Thyroid gland (tissue), 4 donors: ENCODE measurements around the gene OTOR. TPM values are rescaled to one million over a fixed set of nuclear protein-coding genes. Genes with fewer than 3 reads are reported as not detected.

Experiments used
- DNase-seq, 2 donors: peaks; one replicate each; pipeline ENCODE4 v3.0.0-alpha.2; 2019
- H3K27ac ChIP-seq, 3 donors: fragments of 200-600 bp; sonication (generic); 1 replicate in 2 of 3; 2 replicates in 1 of 3; pipeline ENCODE4 v1.5.1; 2016 to 2019; ENCODE audit warnings: mild to moderate bottlenecking in 1 of 3, moderate library complexity in 1 of 3
- H3K27me3 ChIP-seq: fragments of 200-600 bp; sonication (generic); one replicate; pipeline ENCODE4 v1.5.1; 2019
- H3K36me3 ChIP-seq, 2 donors: fragments of 200-600 bp; sonication (generic); one replicate each; pipeline ENCODE4 v1.5.1; 2016 to 2019
- H3K4me1 ChIP-seq, 2 donors: fragments of 200-600 bp; sonication (generic); one replicate each; pipeline ENCODE4 v1.5.1; 2017 to 2019
- H3K4me3 ChIP-seq, 3 donors: fragments of 200-600 bp; sonication (generic); replicated peaks in 1 of 3; 1 replicate in 2 of 3; 2 replicates in 1 of 3; pipeline ENCODE4 v1.5.1; 2016; ENCODE audit warnings: mild to moderate bottlenecking in 1 of 3
- H3K9me3 ChIP-seq: fragments of 200-600 bp; sonication (generic); one replicate; pipeline ENCODE4 v1.5.1; 2017
- POLR2A ChIP-seq, 2 donors: fragments of 450-650 bp; IDR thresholded peaks; one replicate each; pipeline ENCODE4 v1.6.1; 2017; ENCODE audit warnings: antibody characterized with exemption in 2 of 2, mild to moderate bottlenecking in 2 of 2, moderate library complexity in 1 of 2
- WGBS, 2 donors: methylation state at CpG; one replicate each; pipeline ENCODE4 v1.1.5; 2017; 5-methylcytosine and 5-hydroxymethylcytosine counted together
- intact Hi-C: fragments of 100-400 bp; cut with DNase I; formaldehyde crosslinking; loops from one replicate; pipeline ENCODE4 v1.15.1; 2023
- total RNA-seq, 4 donors: library from RNA; depleted of rRNA; stranded (reverse); fragments of >200 nt; gene quantifications; one replicate each; pipeline ENCODE4 v1.2.3, GENCODE V29; 2016
- TF ChIP-seq, protein P1 (sequence below), 6 experiments: fragments of 200-600 bp in 3 of 6; fragments of 450-650 bp in 3 of 6; sonication (generic) in 3 of 6; IDR thresholded peaks; one replicate each; pipeline ENCODE4 v1.5.1; 2016 to 2019; ENCODE audit warnings: antibody characterized with exemption in 6 of 6, mild to moderate bottlenecking in 2 of 6, inconsistent platforms in 1 of 6, moderate library complexity in 1 of 6

The OTOR gene
- total RNA-seq, 4 donors from 2014 or later: not detected

DNA sequence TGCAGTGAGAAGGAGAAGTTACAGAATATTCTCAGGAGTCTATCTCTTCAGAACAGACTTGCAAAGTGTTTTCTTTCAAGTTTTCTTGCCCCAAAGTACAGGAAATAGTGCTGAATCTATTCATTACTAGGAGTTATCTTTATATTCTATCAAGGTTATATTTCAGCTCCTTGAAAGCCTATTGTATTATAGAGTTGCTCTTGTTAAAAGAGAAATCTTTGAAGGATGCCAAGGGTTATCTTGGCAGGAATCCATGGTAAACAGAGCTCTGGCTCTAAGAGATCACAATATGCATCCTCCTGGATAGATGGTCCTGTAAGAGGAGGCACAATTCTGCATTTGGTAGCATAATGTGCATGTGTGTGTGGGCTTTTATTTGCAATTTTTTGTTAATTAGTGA, 39.6 kb upstream of the OTOR start:
- Histone ChIP-seq H3K4me1 (no peaks in the 10 kb centered on the region), H3K9me3 (no peaks in the 10 kb centered on the region), H3K4me3 (no peak overlapping the region), H3K36me3 (no peaks in the 10 kb centered on the region), H3K27me3 (no peaks in the 10 kb centered on the region), H3K27ac (no peak overlapping the region)
- intact Hi-C loops: no loop called here
- no peak for DNase-seq
- TF ChIP-seq, protein P1, sequence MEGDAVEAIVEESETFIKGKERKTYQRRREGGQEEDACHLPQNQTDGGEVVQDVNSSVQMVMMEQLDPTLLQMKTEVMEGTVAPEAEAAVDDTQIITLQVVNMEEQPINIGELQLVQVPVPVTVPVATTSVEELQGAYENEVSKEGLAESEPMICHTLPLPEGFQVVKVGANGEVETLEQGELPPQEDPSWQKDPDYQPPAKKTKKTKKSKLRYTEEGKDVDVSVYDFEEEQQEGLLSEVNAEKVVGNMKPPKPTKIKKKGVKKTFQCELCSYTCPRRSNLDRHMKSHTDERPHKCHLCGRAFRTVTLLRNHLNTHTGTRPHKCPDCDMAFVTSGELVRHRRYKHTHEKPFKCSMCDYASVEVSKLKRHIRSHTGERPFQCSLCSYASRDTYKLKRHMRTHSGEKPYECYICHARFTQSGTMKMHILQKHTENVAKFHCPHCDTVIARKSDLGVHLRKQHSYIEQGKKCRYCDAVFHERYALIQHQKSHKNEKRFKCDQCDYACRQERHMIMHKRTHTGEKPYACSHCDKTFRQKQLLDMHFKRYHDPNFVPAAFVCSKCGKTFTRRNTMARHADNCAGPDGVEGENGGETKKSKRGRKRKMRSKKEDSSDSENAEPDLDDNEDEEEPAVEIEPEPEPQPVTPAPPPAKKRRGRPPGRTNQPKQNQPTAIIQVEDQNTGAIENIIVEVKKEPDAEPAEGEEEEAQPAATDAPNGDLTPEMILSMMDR (IDR thresholded peaks at IDR 0.05): no peak
- no peak for TF ChIP-seq POLR2A (IDR thresholded peaks at IDR 0.05)

GRCh38 chr20:16709017-16709416, 39.1 kb upstream of the OTOR start:
- intact Hi-C loops: no loop called here
- Histone ChIP-seq H3K4me3 (no peak overlapping the region), H3K27me3 (no peaks in the 10 kb centered on the region), H3K36me3 (no peaks in the 10 kb centered on the region), H3K4me1 (no peaks in the 10 kb centered on the region), H3K27ac (no peak overlapping the region), H3K9me3 (no peaks in the 10 kb centered on the region)
- no peak for DNase-seq
- TF ChIP-seq, protein P1 (IDR thresholded peaks at IDR 0.05): no peak
- TF ChIP-seq POLR2A (IDR thresholded peaks at IDR 0.05): no peak

GRCh38 chr20:16710781-16711180, 37.4 kb upstream of the OTOR start:
- 98 to 100% methylated on average over 1 to 3 of the region's 3 CpGs for WGBS, 2 donors

GRCh38 chr20:16711661-16712258, 36.4 kb upstream of the OTOR start:
- Histone ChIP-seq H3K27ac (no peak overlapping the region), H3K36me3 (no peaks in the 10 kb centered on the region), H3K4me1 (no peaks in the 10 kb centered on the region), H3K4me3 (no peak overlapping the region), H3K27me3 (no peaks in the 10 kb centered on the region), H3K9me3 (no peaks in the 10 kb centered on the region)
- DNase-seq: no peak
- intact Hi-C loops: no loop called here
- 83 to 87% methylated on average over 4 of the region's 4 CpGs for WGBS, 2 donors
- TF ChIP-seq, protein P1 (IDR thresholded peaks at IDR 0.05): no peak
- TF ChIP-seq POLR2A (IDR thresholded peaks at IDR 0.05): no peak

More at GRCh38 chr20:16710781-16711180, 37.4 kb upstream of the OTOR start:
- H3K27me3 ChIP-seq: no peaks in the 10 kb centered on the region
- H3K36me3 ChIP-seq: no peaks in the 10 kb centered on the region
- no peak overlapping the region for H3K4me3 ChIP-seq
- H3K4me1 ChIP-seq: no peaks in the 10 kb centered on the region
- intact Hi-C loops: no loop called here
- H3K9me3 ChIP-seq: no peaks in the 10 kb centered on the region
- no peak for DNase-seq
- no peak for TF ChIP-seq POLR2A (IDR thresholded peaks at IDR 0.05)
- TF ChIP-seq, protein P1 (IDR thresholded peaks at IDR 0.05): no peak
- H3K27ac ChIP-seq: no peak overlapping the region

DNA sequence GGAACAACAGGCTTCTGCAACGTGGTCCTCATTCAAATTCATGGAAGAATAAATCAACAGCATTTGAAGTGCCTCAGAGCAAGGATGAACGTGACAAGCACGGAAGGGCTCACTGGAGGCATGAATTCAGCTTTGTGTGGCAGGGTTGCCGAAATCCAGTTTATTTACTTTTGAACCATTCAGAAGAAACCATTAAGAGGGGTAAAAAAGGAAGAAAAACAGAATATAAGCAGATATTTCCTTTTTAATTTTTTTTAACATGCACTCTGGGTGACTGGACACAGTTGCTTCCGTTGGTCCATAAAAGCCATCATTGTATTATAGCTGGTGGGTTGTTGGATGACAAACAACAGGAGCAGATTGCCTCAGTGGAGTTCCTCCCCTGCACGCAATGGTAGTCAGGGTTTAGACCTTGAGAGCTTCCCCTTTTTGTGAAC, 35.6 kb upstream of the OTOR start:
- no peak overlapping the region for H3K4me3 ChIP-seq
- no peak for DNase-seq
- intact Hi-C loops: no loop called here
- no peaks in the 10 kb centered on the region for H3K4me1 ChIP-seq
- WGBS, 2 donors: 39 to 42% methylated on average over 6 of the region's 6 CpGs
- H3K27ac ChIP-seq: no peak overlapping the region
- no peaks in the 10 kb centered on the region for H3K9me3 ChIP-seq
- TF ChIP-seq, protein P1 (IDR thresholded peaks at IDR 0.05): no peak
- no peak for TF ChIP-seq POLR2A (IDR thresholded peaks at IDR 0.05)
- H3K27me3 ChIP-seq: no peaks in the 10 kb centered on the region
- no peaks in the 10 kb centered on the region for H3K36me3 ChIP-seq
